Muscle of back (tissue), 11 donors: ENCODE data around the gene S100A6. TPM values are rescaled to one million over a fixed set of nuclear protein-coding genes. Genes with fewer than 3 reads are reported as not detected.
A peak's percentile ranks its signal among the peaks of the same experiment; 100 is the strongest.

Experiments used
- DNase-seq, 3 donors: peaks; one replicate each; pipeline versions ENCODE4 v3.0.0 to v3.0.0-alpha.2; 2013
- polyA plus RNA-seq, 10 donors: library from polyadenylated mRNA; unstranded; fragments of 120-200 nt; gene quantifications; one replicate each; pipeline ENCODE4 v1.2.1, GENCODE V29; 2013; ENCODE audit not compliant: insufficient read length in 10 of 10

Gene S100A6
- polyA plus RNA-seq, 10 donors, result 159 to 322 (median 210) TPM

DNA sequence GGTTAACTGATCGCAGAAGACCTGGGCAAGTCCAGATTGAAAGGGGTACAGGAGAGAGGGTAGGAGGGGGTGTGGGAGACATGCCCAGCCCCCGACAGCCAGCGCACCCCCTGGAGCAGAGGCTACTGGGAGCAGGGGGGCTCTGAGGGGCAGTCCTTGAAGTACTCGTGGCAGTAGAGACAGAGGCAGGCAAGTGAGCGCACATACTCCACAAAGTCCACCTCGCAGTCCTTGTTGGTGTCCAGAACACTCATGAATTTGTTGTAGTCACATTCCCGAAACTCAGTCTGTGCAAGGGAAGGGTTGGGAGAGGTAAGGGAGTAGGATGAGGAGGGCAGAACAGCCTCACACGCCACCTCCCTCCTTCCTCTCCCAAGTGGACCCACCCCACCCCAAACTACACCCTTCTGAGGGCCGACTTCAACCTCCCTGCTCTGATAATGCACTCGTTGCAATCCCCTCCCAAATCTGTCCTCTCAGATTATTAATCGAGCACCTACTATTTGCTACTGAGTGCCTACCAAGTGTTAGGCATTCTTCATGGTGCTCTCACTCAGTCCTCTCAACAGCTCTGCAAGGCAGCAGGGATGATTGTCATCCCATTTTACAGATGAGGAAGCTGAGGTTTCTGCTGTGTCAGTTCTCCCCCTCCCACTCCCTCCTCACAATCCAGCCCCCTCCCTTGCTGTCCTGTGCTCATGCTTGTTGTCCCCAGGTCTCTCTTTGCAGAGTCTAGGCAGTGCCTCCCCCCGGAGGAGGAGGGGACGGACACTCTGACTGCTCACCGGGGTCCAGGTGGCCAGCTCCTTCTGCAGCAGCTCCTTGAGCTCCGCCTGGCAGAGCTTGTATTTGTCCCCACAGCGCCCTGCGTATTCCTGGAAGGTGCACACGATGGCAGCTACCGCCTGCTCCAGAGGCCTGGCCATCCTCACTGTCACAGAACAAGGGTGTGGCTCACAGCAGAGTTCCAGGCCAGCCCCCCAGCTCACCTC lies 12.1 kb upstream of the S100A6 start:
- DNase-seq, result no peak

DNA sequence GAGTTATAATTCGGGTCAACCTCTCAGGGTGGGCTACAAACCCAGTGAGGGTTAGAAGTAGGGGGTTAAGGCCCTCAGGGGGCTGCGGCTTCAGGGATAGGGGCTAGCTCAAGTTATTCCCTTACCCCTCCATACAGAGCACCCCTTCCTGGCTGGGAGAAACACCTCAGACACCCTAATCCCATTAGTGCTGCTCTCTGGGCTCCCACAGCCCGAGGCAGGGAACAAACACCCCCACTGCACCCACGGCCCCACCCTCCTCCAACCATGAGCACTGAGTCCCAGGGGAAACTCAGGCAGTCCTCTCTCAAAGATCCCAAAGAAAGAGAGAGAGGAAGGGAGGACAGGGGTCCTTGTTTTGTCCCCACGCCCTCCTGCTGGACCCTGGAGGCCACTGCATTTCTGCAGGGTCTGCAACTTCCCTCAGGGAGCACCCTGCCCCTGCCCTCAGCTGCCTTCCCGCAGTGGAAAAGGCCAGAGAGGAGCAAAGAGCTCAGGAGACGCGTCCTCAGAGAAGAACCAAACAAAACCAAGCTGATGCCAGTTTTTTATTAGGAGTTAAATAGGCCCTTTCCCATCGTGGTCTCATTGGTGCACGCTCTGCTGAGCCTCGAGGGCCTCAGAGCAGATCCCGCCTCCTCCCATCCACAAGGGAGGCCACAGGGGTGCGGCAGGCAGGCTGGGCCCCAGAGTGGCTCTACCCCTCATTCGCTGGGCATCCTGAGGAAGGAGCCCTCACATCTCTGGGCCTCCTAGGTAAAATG lies 11.2 kb upstream of the S100A6 start:
- no peak for DNase-seq

DNA sequence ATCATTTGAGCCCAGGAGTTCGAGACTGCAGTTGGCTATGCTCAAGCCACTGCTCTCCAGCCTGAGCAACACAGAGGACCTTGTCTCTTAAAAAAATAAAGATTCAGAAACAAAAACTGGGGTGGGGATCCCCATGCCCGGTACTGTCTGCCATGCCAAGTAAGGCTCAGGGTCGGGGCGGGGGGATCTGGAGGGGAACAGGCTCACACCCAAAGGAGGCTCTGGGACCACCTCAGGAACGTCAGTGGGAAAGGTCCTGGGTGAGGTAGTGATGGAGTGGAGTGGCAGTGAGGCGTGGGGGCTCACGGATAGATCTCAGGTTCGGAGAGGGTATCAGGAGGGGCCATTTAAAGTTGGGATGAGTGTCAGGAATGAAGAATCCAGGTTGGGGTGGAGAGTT lies 10.6 kb upstream of the S100A6 start:
- no peak for DNase-seq

- DNase-seq, result peak; percentile 92 to 97 (median 95)
These were observed 9.6 kb upstream of the S100A6 start, which contains the start of gene S100A4 for GRCh38 chr1:153545067-153546055. Gene S100A4 (minus strand): TSS chr1:153545806. CDS start chr1:153544794, 1,012 bp downstream.

GRCh38 chr1:153544453-153545066 lies 8.8 kb upstream of the S100A6 start:
- DNase-seq, result no peak

DNA sequence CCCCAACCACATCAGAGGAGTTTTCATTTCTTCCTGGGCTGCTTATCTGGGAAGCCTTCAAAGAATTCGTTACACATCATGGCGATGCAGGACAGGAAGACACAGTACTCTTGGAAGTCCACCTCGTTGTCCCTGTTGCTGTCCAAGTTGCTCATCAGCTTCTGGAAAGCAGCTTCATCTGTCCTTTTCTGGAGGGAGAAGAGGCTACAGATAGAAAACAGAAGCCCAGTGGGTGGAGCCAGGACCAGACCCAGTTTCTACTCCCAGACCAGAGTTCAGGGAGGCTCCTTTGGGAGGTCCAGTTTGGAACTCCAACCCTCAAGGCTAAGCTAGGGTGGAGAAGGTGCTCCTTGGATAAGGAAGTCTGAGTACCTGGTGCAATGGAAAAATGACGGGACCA lies 7.9 kb upstream of the S100A6 start:
- DNase-seq, result no peak

- no peak for DNase-seq
These were observed 7.3 kb upstream of the S100A6 start for GRCh38 chr1:153542956-153543711.

DNA sequence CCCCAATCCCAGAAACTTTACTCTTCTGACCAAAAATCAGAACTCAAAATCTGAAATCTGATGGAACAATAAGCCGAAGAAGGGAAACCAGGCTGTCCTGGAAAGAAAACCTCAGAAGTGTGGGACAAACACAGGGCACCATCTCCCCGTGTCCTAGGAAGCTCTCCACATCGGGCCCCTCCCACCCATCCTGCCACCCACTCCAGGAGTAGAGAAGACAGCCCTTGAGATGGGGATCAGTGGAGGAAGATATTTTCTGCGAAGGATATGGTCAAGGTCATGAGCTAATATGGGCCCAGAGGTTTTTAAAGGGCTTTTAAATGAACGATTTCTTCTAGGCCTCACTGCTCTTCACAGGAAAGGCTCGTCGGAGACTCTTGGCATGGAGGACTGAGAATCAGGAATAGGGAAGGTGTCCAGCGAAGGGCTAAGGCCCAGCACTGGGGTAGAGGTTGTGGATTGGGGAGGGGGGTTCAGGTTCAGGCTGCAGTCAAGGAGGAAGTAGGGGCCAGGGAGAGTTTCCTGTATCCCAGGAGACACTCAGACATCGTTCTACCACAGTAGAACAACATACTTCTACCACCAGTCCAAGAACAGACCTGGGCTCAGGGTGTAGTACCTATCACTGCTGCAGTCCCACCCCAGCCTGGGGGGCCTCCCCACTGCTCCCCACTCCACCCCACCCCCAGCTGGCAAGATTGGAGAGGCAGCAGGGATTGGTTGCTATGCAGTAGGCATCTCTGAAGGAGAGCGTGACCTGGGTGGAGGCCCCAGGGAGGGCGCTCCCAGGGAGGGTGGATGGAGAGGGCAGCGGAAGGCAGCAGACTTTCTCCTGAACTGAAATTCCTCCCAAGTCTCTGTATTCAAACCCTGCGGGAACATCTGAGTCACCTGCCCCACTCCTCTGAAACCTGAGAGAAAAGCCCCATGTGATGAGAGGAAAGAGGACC lies 6.1 kb upstream of the S100A6 start:
- no peak for DNase-seq

DNA sequence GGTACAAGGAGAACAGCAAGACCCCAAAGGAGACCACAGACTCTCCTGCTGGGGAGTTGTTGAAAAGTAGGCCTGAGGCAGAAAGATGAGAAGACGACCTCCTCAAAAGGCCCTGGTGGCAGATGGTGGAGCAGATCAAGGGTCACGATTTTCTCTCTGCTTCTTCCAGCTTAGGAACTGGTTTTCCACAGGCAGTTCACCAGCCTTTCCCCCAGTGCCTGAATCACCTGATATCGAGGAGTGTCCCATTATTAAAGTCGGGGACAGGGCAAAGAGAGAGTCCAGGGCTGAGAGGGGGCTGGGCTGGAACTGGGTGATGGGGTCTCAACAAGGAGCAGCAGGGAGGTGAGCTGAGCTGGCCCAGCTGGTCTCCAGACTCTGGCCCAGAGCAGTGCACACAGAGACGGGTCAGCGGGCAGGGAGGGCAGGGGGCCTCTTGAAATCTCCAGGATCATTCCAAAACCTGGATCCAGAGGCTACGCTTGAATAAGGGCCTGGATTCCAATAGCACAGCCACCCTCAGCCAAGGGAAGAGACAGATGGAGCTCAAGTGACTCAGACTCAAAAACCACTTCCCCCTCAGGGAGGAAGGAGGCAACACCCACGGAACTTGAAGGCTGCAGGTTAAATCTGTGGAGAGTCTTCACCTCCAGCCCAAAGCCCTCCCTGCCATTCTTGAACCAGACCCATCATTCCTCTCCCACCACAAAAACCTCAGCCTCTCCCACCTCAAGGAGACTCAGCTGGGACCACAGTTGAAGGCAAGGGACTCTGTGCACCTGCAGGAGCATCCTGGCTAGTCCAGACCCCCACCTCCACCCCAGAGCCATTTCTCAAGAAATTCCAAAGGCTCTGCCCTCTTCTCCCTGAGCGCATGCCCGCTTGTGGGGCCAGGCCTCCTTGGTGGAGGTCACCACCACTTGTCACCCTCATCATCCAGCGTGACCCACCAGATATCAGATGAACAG lies 4.9 kb upstream of the S100A6 start, which contains the start of gene S100A5:
TSS of gene S100A5 (minus strand) at position 541 of the 968 bp plus-strand sequence. CDS start 743 bp downstream, outside the sequence.
- DNase-seq, result no peak

DNA sequence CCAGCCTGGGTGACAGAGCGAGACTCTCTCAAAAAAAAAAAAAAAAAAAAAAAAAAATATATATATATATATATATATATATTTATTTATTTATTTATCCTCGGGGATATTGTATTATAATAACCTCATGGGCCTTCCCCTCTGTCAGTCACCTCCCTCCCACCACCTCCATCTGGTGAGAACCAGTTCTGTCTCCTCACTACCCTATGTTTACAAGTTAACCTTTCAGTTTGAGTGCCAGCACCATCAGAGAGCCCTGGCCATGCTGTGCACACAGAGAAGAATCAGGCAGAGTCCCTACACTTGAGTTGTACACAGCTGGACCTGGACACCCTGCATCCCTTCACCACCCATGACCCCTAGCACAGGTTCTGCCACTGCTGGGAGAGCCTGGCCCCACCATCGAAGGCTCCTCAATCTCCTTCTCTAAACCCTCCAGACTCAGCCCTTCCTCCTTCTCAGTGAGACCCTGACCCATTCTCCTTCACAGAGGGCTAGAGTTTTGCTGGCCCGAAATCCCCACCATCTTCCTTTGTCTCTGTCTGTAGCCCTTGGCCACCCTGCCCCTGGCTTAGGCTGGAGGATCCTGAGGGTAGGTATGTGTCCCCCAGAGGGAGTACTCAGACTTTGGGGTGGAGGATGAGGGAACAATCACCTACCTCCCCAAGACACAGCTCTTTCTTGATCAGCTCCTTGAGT lies 3.8 kb upstream of the S100A6 start:
- no peak for DNase-seq

DNA sequence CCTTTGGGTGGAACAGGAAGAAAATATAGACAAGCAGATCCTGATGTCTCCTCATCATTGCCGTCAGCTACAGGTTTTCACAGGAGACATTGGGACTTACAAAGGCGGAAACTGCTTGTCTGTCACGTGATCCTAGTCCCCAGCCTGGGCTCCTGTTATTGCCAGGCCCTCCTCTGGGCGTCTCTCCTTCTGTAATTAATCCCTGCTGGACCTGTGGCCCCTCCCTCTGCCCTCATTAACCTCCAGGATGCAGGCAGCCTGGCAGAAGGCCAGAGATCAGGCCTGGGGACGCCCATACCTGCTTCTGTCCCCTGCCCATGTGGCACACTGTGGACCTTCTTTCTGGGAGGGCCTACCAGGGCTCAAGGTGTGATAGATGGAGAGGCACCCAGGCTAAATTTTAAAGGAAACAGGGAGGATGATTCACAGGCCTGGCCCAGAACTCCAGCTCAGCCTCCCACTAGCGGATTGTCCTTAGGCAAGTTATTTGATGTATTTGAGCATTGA lies 2.6 kb upstream of the S100A6 start:
- DNase-seq, result no peak

- no peak for DNase-seq
These were observed 1.6 kb upstream of the S100A6 start for GRCh38 chr1:153537376-153537730.

GRCh38 chr1:153536671-153537375 lies 1.0 kb upstream of the S100A6 start:
- no peak for DNase-seq

GRCh38 chr1:153536012-153536670 lies 350 bp upstream of the S100A6 start:
- peak; percentile 81 to 91 (median 82) for DNase-seq

DNA sequence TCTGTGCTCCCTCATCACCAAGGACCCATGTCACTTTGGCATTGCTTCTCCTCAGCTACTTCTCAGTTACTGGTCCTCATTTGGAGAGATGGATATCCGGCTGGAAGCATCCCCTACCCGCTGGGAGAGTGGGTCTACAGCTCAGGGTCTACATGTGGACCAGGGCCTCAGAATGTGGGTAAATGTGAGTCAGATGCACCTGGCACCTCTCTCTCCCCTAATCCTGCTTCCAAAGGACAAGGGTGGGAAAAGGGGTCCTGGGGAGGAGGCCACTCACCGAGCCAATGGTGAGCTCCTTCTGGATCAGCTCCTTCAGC lies 908 bp downstream of the S100A6 start:
- DNase-seq, result no peak
